Lung (tissue), 12 donors: ENCODE results near the gene ZNF821. TPM values are rescaled to one million over a fixed set of nuclear protein-coding genes. Genes with fewer than 3 reads are reported as not detected.
A peak's percentile ranks its signal among the peaks of the same experiment; 100 is the strongest.

ENCODE experiments used
- ATAC-seq: fragments of 200-7000 bp; cut with Tn5 transposase; one replicate; pipeline ENCODE4 v1.9.1; 2020; ENCODE audit warnings: moderate number of reproducible peaks; ENCODE audit not compliant: insufficient read depth, low FRiP score
- DNase-seq, 3 donors: peaks; one replicate each; pipeline ENCODE4 v3.0.0-alpha.2; 2013 to 2017
- H3K27ac ChIP-seq, 2 donors: one replicate each; pipeline ENCODE4 v1.5.1; 2013; ENCODE audit warnings: mild to moderate bottlenecking in 2 of 2, moderate library complexity in 2 of 2, control low read depth in 1 of 2, inconsistent platforms in 1 of 2, low read depth in 1 of 2, low read length in 1 of 2
- H3K27me3 ChIP-seq, 3 donors: one replicate each; pipeline ENCODE4 v1.5.1; 2013; ENCODE audit warnings: low read length in 2 of 3; ENCODE audit not compliant: control insufficient read depth in 3 of 3, insufficient read depth in 3 of 3
- H3K36me3 ChIP-seq, 4 donors: one replicate each; pipeline ENCODE4 v1.5.1; 2013; ENCODE audit warnings: low read length in 4 of 4, mild to moderate bottlenecking in 1 of 4, moderate library complexity in 1 of 4; ENCODE audit not compliant: control insufficient read depth in 4 of 4, insufficient read depth in 4 of 4
- H3K4me1 ChIP-seq, 5 donors: one replicate each; pipeline ENCODE4 v1.5.1; 2013; ENCODE audit warnings: low read length in 5 of 5, mild to moderate bottlenecking in 2 of 5, moderate library complexity in 1 of 5; ENCODE audit not compliant: control insufficient read depth in 5 of 5, insufficient read depth in 5 of 5
- H3K4me3 ChIP-seq: one replicate; pipeline ENCODE4 v1.5.1; 2013; ENCODE audit warnings: mild to moderate bottlenecking, control low read depth, moderate library complexity
- H3K9ac ChIP-seq, 2 donors: one replicate each; pipeline ENCODE4 v1.5.1; 2013; ENCODE audit warnings: low read length in 2 of 2, control low read depth in 1 of 2; ENCODE audit not compliant: insufficient read depth in 1 of 2
- H3K9me3 ChIP-seq, 4 donors: one replicate each; pipeline ENCODE4 v1.5.1; 2013; ENCODE audit warnings: low read length in 3 of 4, mild to moderate bottlenecking in 1 of 4, moderate library complexity in 1 of 4; ENCODE audit not compliant: control insufficient read depth in 4 of 4, insufficient read depth in 3 of 4
- CTCF ChIP-seq: IDR thresholded peaks from 2 replicates; pipeline ENCODE4 v1.5.1; 2012; ENCODE audit warnings: mild to moderate bottlenecking; ENCODE audit errors: control extremely low read depth, extremely low read depth
- WGBS, 2 donors: extraction: QIAGEN DNeasy Blood & Tissue Kit; methylation state at CpG; one replicate each; pipeline ENCODE4 v1.1.7; 2013; 5-methylcytosine and 5-hydroxymethylcytosine counted together
- polyA plus RNA-seq, 2 donors: library from polyadenylated mRNA; stranded (reverse); fragments of 200-250 nt; gene quantifications; one replicate each; pipeline ENCODE4 v1.2.1, GENCODE V29; 2013
- total RNA-seq, 2 donors: library from RNA; depleted of rRNA in 1 of 2; stranded (reverse); fragments of >200 nt in 1 of 2; gene quantifications; one replicate each; pipeline ENCODE4 v1.2.1, GENCODE V29; 2014 to 2021
- donor health status: control.
- donor health status: control.
- donor health status: Bipolar disorder and iron deficiency.
- donor health status: healthy.
- donor health status: DM: yes; HTN: yes; CAD: no.

ZNF821 gene
- total and polyA plus RNA-seq, 4 donors, result 3.7 to 9.8 (median 6.7) TPM

- H3K4me3 ChIP-seq, result no peak overlapping the region
- no peaks in the 10 kb centered on the region for H3K36me3 ChIP-seq
- peaks cover 2 to 15% (median 4%) of the 10 kb centered on the region in 5 donors for H3K4me1 ChIP-seq
- no peaks in the 10 kb centered on the region for H3K9me3 ChIP-seq
- WGBS, 2 donors, result 37 to 41% methylated on average over 7 of the region's 7 CpGs
- no peaks in the 10 kb centered on the region for H3K27me3 ChIP-seq
- DNase-seq (no peak), ATAC-seq (no peak)
- no peak for TF ChIP-seq CTCF
- H3K27ac ChIP-seq, result peak overlapping the region; percentile 87 to 95
- H3K9ac ChIP-seq, result peak overlapping the region in 1 of 2 donors; percentile 94
These were observed 9.9 kb upstream of the ZNF821 start for GRCh38 chr16:71893888-71894228.

GRCh38 chr16:71889147-71889546 is 5.2 kb upstream of the ZNF821 start:
- H3K9me3 ChIP-seq, result no peaks in the 10 kb centered on the region
- peaks cover 0 to 6% (median 0%) of the 10 kb centered on the region in 5 donors for H3K4me1 ChIP-seq
- no peak for ATAC-seq
- no peak overlapping the region for H3K4me3 ChIP-seq
- no peak overlapping the region for H3K27ac ChIP-seq
- H3K9ac ChIP-seq, result no peak overlapping the region
- no peak for TF ChIP-seq CTCF
- H3K36me3 ChIP-seq, result no peaks in the 10 kb centered on the region
- 96% methylated on average over 3 of the region's 3 CpGs for WGBS, 2 donors
- no peak for DNase-seq
- no peaks in the 10 kb centered on the region for H3K27me3 ChIP-seq

- no peak overlapping the region for H3K4me3 ChIP-seq
- ATAC-seq (no peak), DNase-seq (no peak)
These were observed 1.3 kb upstream of the ZNF821 start for GRCh38 chr16:71885261-71885650.

More at GRCh38 chr16:71885261-71885650, 1.3 kb upstream of the ZNF821 start:
- Histone ChIP-seq H3K4me1 (peaks cover 0 to 9% (median 0%) of the 10 kb centered on the region in 5 donors), H3K27ac (no peak overlapping the region), H3K9me3 (no peaks in the 10 kb centered on the region), H3K36me3 (peaks cover 0 to 9% (median 0%) of the 10 kb centered on the region in 4 donors), H3K27me3 (no peaks in the 10 kb centered on the region), H3K9ac (no peak overlapping the region)
- WGBS, 2 donors, result 27 to 35% methylated on average over 4 of the region's 4 CpGs
- TF ChIP-seq CTCF, result no peak
